AG10803 (cell line): ENCODE measurements around the gene CSPG4.
A peak's percentile ranks its signal among the peaks of the same experiment; 100 is the strongest.
"Not testable (repeated sequence)": the region's sequence is repeated elsewhere in the genome, so short reads cannot be mapped to it uniquely, and the experiment has no call there.

Experiments
- DNase-seq: peaks from one replicate; pipeline ENCODE4 v3.0.0; 2010; ENCODE audit warnings: low read depth
- H3K4me3 ChIP-seq: 2 replicates; pipeline ENCODE4 v1.5.1; 2011; ENCODE audit warnings: mild to moderate bottlenecking, low read length, control low read depth
- TF ChIP-seq, protein P1 (sequence below): conservative IDR thresholded peaks from 2 replicates; pipeline ENCODE4 v1.5.1; 2011; ENCODE audit warnings: mild to moderate bottlenecking, low read length, control low read depth, inconsistent platforms

CSPG4 gene

DNA sequence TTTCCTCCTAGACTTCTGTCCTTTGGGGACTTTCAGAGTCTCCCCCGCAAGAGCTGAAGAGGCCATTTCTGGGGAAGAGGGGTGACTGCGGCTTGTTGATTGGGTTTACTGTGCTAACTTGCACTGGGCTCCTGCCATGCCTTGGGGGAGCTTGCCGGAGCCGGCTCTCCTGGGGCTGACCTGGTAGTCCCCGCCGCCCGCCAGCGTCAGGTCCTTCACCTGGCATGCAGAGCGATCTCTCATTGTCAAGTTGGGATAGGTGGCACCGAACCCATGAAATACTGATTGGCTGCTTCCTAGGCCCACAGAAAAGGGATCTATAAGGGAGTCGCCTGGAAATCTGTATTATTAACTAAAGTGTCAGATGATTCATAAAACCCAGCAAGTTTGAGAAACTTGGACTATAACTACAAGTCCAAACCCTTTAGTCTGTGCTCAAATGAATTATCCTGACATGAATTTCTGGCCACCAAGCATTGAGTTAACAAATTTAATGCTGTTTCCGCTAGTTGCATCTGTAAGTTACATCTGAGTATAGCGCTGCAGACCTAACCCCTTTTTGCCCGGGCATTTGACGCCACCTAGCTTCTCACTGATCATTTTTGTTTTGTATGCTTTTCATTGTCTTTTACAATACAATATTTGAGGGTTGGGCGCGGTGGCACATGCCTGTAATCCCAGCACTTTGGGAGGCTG lies 72.0 kb downstream of the CSPG4 start:
- H3K4me3 ChIP-seq, result peak overlapping the region; percentile 94
- DNase-seq, result peak; percentile 40
- TF ChIP-seq, protein P1, sequence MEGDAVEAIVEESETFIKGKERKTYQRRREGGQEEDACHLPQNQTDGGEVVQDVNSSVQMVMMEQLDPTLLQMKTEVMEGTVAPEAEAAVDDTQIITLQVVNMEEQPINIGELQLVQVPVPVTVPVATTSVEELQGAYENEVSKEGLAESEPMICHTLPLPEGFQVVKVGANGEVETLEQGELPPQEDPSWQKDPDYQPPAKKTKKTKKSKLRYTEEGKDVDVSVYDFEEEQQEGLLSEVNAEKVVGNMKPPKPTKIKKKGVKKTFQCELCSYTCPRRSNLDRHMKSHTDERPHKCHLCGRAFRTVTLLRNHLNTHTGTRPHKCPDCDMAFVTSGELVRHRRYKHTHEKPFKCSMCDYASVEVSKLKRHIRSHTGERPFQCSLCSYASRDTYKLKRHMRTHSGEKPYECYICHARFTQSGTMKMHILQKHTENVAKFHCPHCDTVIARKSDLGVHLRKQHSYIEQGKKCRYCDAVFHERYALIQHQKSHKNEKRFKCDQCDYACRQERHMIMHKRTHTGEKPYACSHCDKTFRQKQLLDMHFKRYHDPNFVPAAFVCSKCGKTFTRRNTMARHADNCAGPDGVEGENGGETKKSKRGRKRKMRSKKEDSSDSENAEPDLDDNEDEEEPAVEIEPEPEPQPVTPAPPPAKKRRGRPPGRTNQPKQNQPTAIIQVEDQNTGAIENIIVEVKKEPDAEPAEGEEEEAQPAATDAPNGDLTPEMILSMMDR, result peak; percentile 41

DNA sequence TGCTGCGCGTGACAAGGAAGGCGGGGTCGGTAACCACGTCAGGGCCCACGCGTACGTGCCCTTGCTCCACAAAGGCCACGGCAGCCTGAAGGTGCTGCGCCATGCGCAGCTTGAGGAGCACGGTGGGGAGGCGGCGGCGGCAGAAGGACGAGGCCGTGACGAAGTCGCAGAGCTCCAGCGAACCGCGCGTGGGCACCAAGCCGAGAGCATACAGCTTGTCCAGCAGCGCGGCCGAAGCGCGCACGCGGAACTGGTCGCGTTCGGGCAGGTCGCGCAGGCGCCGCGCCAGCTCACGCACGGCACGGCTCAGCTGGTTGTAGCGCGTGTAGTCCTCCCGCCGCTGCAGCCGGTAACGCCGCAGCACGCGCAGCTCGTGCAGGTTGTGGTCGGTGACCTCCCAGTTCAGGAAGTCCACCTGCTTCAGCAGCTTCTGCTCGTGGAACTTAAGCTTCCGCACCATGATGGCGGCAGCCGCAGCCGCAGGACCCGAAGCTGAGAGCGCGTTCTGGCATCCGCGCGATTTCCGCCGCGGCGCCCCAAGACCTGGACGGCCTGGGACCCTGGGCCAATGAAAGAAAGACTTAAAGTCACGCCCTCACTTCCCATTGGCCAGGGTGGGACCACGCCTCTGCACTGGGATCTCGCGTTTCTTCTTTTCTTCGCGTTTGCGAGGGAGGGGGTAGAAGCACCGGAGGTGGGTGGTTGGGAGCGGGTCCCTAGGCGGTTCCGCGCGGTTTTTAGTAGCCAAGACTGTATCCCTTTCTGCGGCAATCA lies 72.8 kb downstream of the CSPG4 start, which contains the start of gene IMP3:
Gene IMP3, minus strand, starts transcription at position 516 of the 774 bp plus-strand sequence. Its CDS starts 56 bp downstream, at position 460.
- peak within 1 kb of the TSS; percentile 94 for H3K4me3 ChIP-seq
- peak; percentile 95 for DNase-seq
- TF ChIP-seq, protein P1, result no peak

DNA sequence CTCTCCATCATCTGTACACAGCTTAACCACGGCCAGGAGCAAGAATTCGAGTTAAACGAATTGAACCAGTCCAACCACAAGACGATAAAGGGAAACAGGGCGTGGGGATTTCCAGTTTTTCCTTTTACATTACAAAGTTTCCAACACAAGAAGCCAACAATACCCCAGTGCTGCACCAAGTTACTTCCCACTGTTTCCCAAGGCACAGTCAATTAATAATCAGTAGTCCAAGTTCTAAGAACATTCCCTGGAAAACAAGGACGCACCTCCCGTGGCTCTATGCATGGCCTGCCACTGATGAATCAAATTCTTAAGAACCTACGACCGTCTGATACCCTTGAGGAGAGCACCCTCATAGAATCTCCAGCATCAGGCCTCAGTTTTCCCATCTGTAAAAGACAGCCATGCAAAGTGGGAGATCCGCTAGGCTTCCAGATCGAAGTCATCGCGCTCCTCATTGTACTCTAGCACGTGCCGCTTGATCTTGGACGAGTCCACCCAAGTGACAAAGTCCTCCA lies 73.4 kb downstream of the CSPG4 start:
- TF ChIP-seq, protein P1, result no peak
- DNase-seq, result no peak
- peak overlapping the region; percentile 94 for H3K4me3 ChIP-seq

DNA sequence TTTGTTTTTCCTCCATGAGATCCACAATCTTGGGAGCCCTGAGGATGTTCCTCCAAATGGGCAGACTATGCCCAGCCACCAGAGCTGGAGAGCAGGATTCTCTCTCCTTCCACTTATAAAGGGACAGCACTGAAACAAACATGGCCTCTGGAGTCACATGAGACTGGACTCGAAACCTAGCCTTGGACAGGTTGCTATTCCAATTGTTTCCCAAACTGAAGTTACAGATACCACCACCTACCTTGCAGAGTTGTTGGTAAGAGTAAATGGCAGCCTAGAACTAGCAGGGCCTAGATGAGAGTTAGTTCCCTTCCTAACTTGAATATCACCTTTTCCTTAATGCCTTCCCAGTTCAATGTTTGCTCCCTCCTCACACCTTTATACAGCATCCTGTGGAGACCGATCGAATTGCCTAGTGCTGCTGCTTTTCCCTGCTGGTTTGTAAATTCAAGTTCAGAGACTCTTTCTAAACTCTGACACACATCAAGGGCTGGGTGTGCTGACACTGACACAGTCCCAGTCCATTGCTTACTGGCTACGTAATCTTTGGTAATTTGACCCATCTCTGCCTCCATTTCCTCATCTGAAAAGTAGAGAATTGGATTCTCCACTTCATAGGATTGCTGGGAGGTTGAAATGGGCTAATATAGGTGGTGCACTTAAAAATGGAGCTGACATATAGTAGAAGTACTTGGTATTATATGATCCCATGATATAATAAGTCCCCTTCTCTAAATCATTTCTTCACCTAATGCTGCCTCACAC lies 75.2 kb downstream of the CSPG4 start:
- H3K4me3 ChIP-seq, result peak overlapping the region; percentile 94
- DNase-seq, result no peak
- TF ChIP-seq, protein P1, result no peak

DNA sequence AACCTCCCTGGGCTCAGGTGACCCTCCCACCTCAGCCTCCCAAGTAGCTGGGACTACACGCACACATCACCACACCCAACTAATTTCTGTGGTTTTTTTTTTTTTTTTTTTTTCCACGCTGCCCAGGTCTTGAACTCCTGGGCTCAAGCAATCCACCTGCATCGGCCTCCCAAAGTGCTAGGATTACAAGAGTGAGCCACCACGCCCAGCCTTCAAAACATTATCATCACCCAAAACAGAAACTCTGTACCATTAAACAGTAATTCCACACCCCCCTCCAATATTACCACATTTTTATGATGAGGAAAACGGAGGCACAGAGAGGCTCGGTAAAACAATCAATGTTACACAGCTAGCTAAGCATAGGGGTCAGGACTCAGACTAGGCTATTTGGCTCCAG lies 76.6 kb downstream of the CSPG4 start:
- no peak overlapping the region for H3K4me3 ChIP-seq
- no peak for DNase-seq
- TF ChIP-seq, protein P1, result no peak

DNA sequence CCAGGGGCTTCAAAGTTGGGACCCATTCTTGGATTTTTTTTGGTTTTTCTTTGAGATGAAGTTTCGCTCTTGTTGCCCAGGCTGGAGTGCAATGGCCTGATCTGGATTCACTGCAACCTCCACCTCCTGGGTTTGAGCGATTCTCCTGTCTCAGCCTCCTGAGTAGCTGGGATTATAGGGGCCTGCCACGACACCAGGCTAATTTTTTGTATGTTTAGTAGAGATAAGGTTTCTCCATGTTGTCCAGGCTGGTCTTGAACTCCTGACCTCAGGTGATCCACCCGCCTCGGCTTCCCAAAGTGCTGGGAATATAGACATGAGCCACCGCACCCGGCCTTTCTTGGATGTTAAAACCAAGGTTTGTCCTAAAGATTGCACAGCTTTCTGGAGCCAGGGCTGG lies 78.7 kb downstream of the CSPG4 start:
- not testable (repeated sequence) for DNase-seq, H3K4me3 ChIP-seq

DNA sequence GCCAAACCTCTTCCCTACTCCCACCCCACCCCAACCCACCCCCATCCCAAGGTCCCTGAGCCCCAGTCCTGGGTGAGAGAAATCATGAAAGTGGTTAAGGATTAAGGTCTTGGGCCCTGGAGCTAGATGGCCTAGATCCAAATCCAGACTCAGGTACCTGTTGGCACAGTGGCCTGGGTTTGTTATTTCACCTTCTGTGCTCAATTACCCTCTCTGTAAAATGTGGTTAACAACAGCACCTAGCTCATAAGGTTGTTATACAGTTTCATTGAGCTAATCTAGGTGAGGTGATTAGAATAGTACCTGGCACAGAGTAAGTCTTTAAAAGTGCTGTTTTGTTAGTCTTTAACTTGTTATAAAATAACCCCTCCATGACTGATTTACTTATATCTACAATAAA lies 80.7 kb downstream of the CSPG4 start:
- DNase-seq, result no peak
- H3K4me3 ChIP-seq, result no peak overlapping the region
- TF ChIP-seq, protein P1, result no peak
